ENCODE results near the gene CLC.
"Not testable (repeated sequence)": the region's sequence is repeated elsewhere in the genome, so short reads cannot be mapped to it uniquely, and the experiment has no call there.

Gene CLC

GRCh38 chr19:39728040-39728439, 9.8 kb downstream of the CLC start:
- TF ChIP-seq CTCF (IDR thresholded peaks at IDR 0.05; ENCODE audit: low read depth, low read length, missing control alignments) = no peak

GRCh38 chr19:39727070-39727800, 10.6 kb downstream of the CLC start:
- in situ Hi-C loops (cut with HindIII; ENCODE audit: low pct_ligation_motif_present, low sequenced_read_pairs) = no loop called here
- Histone ChIP-seq H3K27ac (no peak overlapping the region), H3K36me3 (replicated peaks) (no peaks in the 10 kb centered on the region), H3K4me3 (ENCODE audit: low read depth, low read length) (no peak overlapping the region), H3K27me3 (replicated peaks) (no peaks in the 10 kb centered on the region)
- no peak for TF ChIP-seq CTCF (IDR thresholded peaks at IDR 0.05; ENCODE audit: low read depth, low read length, missing control alignments)
- DNase-seq = no peak

More at GRCh38 chr19:39728040-39728439, 9.8 kb downstream of the CLC start:
- no peak overlapping the region for H3K27ac ChIP-seq
- DNase-seq = no peak
- H3K27me3 ChIP-seq (replicated peaks) = no peaks in the 10 kb centered on the region
- in situ Hi-C loops (cut with HindIII; ENCODE audit: low pct_ligation_motif_present, low sequenced_read_pairs) = no loop called here
- H3K4me3 ChIP-seq (ENCODE audit: low read depth, low read length) = no peak overlapping the region
- H3K36me3 ChIP-seq (replicated peaks) = no peaks in the 10 kb centered on the region

GRCh38 chr19:39725995-39726394, 11.8 kb downstream of the CLC start:
- no peak for TF ChIP-seq CTCF (IDR thresholded peaks at IDR 0.05; ENCODE audit: low read depth, low read length, missing control alignments)
- Histone ChIP-seq H3K4me3 (ENCODE audit: low read depth, low read length) (no peak overlapping the region), H3K27ac (no peak overlapping the region), H3K27me3 (replicated peaks) (no peaks in the 10 kb centered on the region), H3K36me3 (replicated peaks) (no peaks in the 10 kb centered on the region)
- DNase-seq = no peak
- in situ Hi-C loops (cut with HindIII; ENCODE audit: low pct_ligation_motif_present, low sequenced_read_pairs) = no loop called here

- H3K4me3 ChIP-seq (ENCODE audit: low read depth, low read length); H3K27ac ChIP-seq; in situ Hi-C loops (cut with HindIII; ENCODE audit: low pct_ligation_motif_present, low sequenced_read_pairs); H3K36me3 ChIP-seq (replicated peaks); H3K27me3 ChIP-seq (replicated peaks); DNase-seq: not testable (repeated sequence)
Observed at GRCh38 chr19:39720144-39720543, 17.7 kb downstream of the CLC start.

GRCh38 chr19:39710333-39710890, 27.4 kb downstream of the CLC start:
- Histone ChIP-seq H3K36me3 (replicated peaks) (no peaks in the 10 kb centered on the region), H3K4me3 (ENCODE audit: low read depth, low read length) (no peak overlapping the region), H3K27me3 (replicated peaks) (no peaks in the 10 kb centered on the region), H3K27ac (no peak overlapping the region)
- TF ChIP-seq CTCF (IDR thresholded peaks at IDR 0.05; ENCODE audit: low read depth, low read length, missing control alignments) = no peak
- no peak for DNase-seq
- in situ Hi-C loops (cut with HindIII; ENCODE audit: low pct_ligation_motif_present, low sequenced_read_pairs) = no loop called here

- no peak for TF ChIP-seq CTCF (IDR thresholded peaks at IDR 0.05; ENCODE audit: low read depth, low read length, missing control alignments)
- no peak for DNase-seq
- no peak overlapping the region for H3K27ac ChIP-seq
- in situ Hi-C loops (cut with HindIII; ENCODE audit: low pct_ligation_motif_present, low sequenced_read_pairs) = no loop called here
- no peaks in the 10 kb centered on the region for H3K36me3 ChIP-seq (replicated peaks)
- H3K4me3 ChIP-seq (ENCODE audit: low read depth, low read length) = no peak overlapping the region
- no peaks in the 10 kb centered on the region for H3K27me3 ChIP-seq (replicated peaks)
Observed at GRCh38 chr19:39709026-39709872, 28.6 kb downstream of the CLC start.

Measured in brain microvascular endothelial cell (primary cell).